CD14-positive monocyte (primary cell): Measurements from ENCODE around the gene DNAJB4. TPM values are rescaled to one million over a fixed set of nuclear protein-coding genes. Genes with fewer than 3 reads are reported as not detected.

Source experiments
- DNase-seq, 3 donors: peaks; one replicate each; pipeline ENCODE4 v3.0.0-alpha.2; 2011 to 2022
- H2AFZ ChIP-seq: 2 replicates; pipeline ENCODE4 v1.6.0; 2012; ENCODE audit warnings: mild to moderate bottlenecking, low read depth, low read length, inconsistent platforms; ENCODE audit not compliant: insufficient read depth, poor library complexity, severe bottlenecking
- H3K27ac ChIP-seq, 2 donors: 1 replicate in 1 of 2; 2 replicates in 1 of 2; pipeline ENCODE4 v1.5.1; 2012 to 2013; ENCODE audit warnings: low read length in 2 of 2, control low read depth in 1 of 2, inconsistent platforms in 1 of 2, low read depth in 1 of 2, mild to moderate bottlenecking in 1 of 2
- H3K27me3 ChIP-seq, 2 donors: one replicate each; pipeline versions ENCODE4 v1.6.0 to v1.6.1; 2011 to 2013; ENCODE audit warnings: low read length in 2 of 2; ENCODE audit not compliant: control insufficient read depth in 2 of 2, insufficient read depth in 2 of 2
- H3K36me3 ChIP-seq, 2 donors: replicated peaks in 1 of 2; 1 replicate in 1 of 2; 2 replicates in 1 of 2; pipeline versions ENCODE4 v1.5.1 to v1.6.1; 2012 to 2013; ENCODE audit warnings: low read length in 2 of 2, control low read depth in 1 of 2, inconsistent platforms in 1 of 2, mild to moderate bottlenecking in 1 of 2; ENCODE audit not compliant: insufficient read depth in 2 of 2, control insufficient read depth in 1 of 2
- H3K4me1 ChIP-seq, 2 donors: 1 replicate in 1 of 2; 2 replicates in 1 of 2; pipeline versions ENCODE4 v1.5.1 to v1.6.1; 2012 to 2013; ENCODE audit warnings: low read length in 2 of 2, control low read depth in 1 of 2, inconsistent platforms in 1 of 2, mild to moderate bottlenecking in 1 of 2, moderate library complexity in 1 of 2; ENCODE audit not compliant: insufficient read depth in 2 of 2, control insufficient read depth in 1 of 2
- H3K4me2 ChIP-seq: replicated peaks from 2 replicates; pipeline ENCODE3; 2012; ENCODE audit warnings: low read length, moderate library complexity, mild to moderate bottlenecking; ENCODE audit not compliant: poor library complexity, severe bottlenecking; ENCODE audit errors: extremely low read depth
- H3K4me3 ChIP-seq, 3 experiments: fragments of 200-600 bp in 1 of 3; sonication (generic) in 1 of 3; replicated peaks in 1 of 3; 1 replicate in 2 of 3; 2 replicates in 1 of 3; pipeline ENCODE4 v1.5.1; 2011 to 2013; ENCODE audit warnings: low read length in 3 of 3, mild to moderate bottlenecking in 3 of 3, control low read depth in 2 of 3, low read depth in 2 of 3, inconsistent platforms in 1 of 3, moderate library complexity in 1 of 3
- H3K79me2 ChIP-seq: 2 replicates; pipeline ENCODE4 v1.6.0; 2012; ENCODE audit warnings: mild to moderate bottlenecking, control low read depth, inconsistent platforms, low read length, moderate library complexity; ENCODE audit not compliant: insufficient read depth
- H3K9ac ChIP-seq: 2 replicates; pipeline ENCODE4 v1.6.0; 2017; ENCODE audit warnings: low read length, mild to moderate bottlenecking; ENCODE audit not compliant: insufficient read depth, poor library complexity, severe bottlenecking
- H3K9me3 ChIP-seq, 2 donors: replicated peaks in 1 of 2; 1 replicate in 1 of 2; 2 replicates in 1 of 2; pipeline versions ENCODE4 v1.5.1 to v1.6.1; 2012 to 2013; ENCODE audit warnings: low read length in 2 of 2, control low read depth in 1 of 2; ENCODE audit not compliant: control insufficient read depth in 1 of 2, insufficient read depth in 1 of 2
- H4K20me1 ChIP-seq: 2 replicates; pipeline ENCODE4 v1.6.0; 2012; ENCODE audit warnings: mild to moderate bottlenecking, low read length, control low read depth, moderate library complexity; ENCODE audit not compliant: insufficient read depth
- H3K27ac Mint-ChIP-seq, 7 donors: one replicate each; pipeline ENCODE4 v1.8.0; 2020; ENCODE audit warnings: mild to moderate bottlenecking in 7 of 7, mixed read lengths in 7 of 7, moderate library complexity in 6 of 7, inconsistent platforms in 2 of 7
- H3K27me3 Mint-ChIP-seq, 3 donors: one replicate each; pipeline ENCODE4 v1.8.0; 2021 to 2022; ENCODE audit warnings: low read depth in 3 of 3, mild to moderate bottlenecking in 3 of 3, mixed read lengths in 3 of 3, moderate library complexity in 3 of 3, inconsistent platforms in 1 of 3
- H3K36me3 Mint-ChIP-seq, 2 donors: one replicate each; pipeline ENCODE4 v1.8.0; 2020; ENCODE audit warnings: mixed read lengths in 2 of 2, inconsistent platforms in 1 of 2, mild to moderate bottlenecking in 1 of 2
- H3K4me1 Mint-ChIP-seq: one replicate; pipeline ENCODE4 v1.8.0; 2020; ENCODE audit warnings: mild to moderate bottlenecking, mixed read lengths
- H3K4me3 Mint-ChIP-seq, 2 donors: one replicate each; pipeline ENCODE4 v1.8.0; 2020; ENCODE audit warnings: mild to moderate bottlenecking in 2 of 2, mixed read lengths in 2 of 2, moderate library complexity in 1 of 2
- H3K9me3 Mint-ChIP-seq, 7 donors: one replicate each; pipeline ENCODE4 v1.8.0; 2020 to 2022; ENCODE audit warnings: mixed read lengths in 7 of 7, mild to moderate bottlenecking in 6 of 7, moderate library complexity in 6 of 7, inconsistent platforms in 2 of 7
- WGBS: methylation state at CpG from one replicate; pipeline ENCODE4 v1.1.5; 2013; ENCODE audit warnings: missing lambda C conversion rate; ENCODE audit not compliant: insufficient coverage; 5-methylcytosine and 5-hydroxymethylcytosine counted together
- intact Hi-C, 2 donors: fragments of 100-400 bp; cut with micrococcal nuclease; formaldehyde crosslinking; loops; one replicate each; pipeline versions ENCODE4 v1.15.0 to v1.15.1; 2023
- polyA plus RNA-seq, 3 donors: library from polyadenylated mRNA; depleted of rRNA in 1 of 3; unstranded in 2 of 3; stranded (reverse) in 1 of 3; fragments of 300-500 nt in 2 of 3; fragments of >200 nt in 1 of 3; fragmentation: Illumina TruSeq in 2 of 3; gene quantifications; 1 replicate in 2 of 3; 2 replicates in 1 of 3; pipeline ENCODE4 v1.2.3, GENCODE V29; 2012 to 2021
- TF ChIP-seq, protein P1 (sequence below): fragments of 200-600 bp; IDR thresholded peaks from one replicate; pipeline ENCODE4 v1.8.0; 2022; ENCODE audit warnings: antibody characterized with exemption, mild to moderate bottlenecking

Gene DNAJB4
- polyA plus RNA-seq, 3 donors: 2.8 to 4.0 (median 3.6) TPM

GRCh38 chr1:78048446-78048845, 43.7 kb downstream of the DNAJB4 start:
- intact Hi-C loops: no loop called here
- H3K27me3 Mint-ChIP-seq: peaks cover 35 to 53% (median 43%) of the 10 kb centered on the region in 3 donors

GRCh38 chr1:78049396-78049795, 44.7 kb downstream of the DNAJB4 start:
- Histone ChIP-seq H3K9me3 (no peaks in the 10 kb centered on the region), H4K20me1 (no peaks in the 10 kb centered on the region), H3K79me2 (no peaks in the 10 kb centered on the region), H2AFZ (no peak overlapping the region), H3K4me1 (peaks cover 9 to 16% of the 10 kb centered on the region in 2 donors), H3K9ac (no peak overlapping the region), H3K4me3 (no peak overlapping the region), H3K27ac (no peak overlapping the region), H3K27me3 (peaks cover 35 to 40% of the 10 kb centered on the region in 2 donors), H3K36me3 (no peaks in the 10 kb centered on the region), H3K4me2 (no peak overlapping the region)
- Mint-ChIP-seq H3K27me3 (peaks cover 33 to 44% (median 34%) of the 10 kb centered on the region in 3 donors), H3K27ac (no peak overlapping the region), H3K4me1 (peaks cover 22% of the 10 kb centered on the region), H3K9me3 (peaks cover 0 to 13% (median 3%) of the 10 kb centered on the region in 7 donors), H3K36me3 (peaks cover 3% of the 10 kb centered on the region in 2 donors), H3K4me3 (no peak overlapping the region)
- TF ChIP-seq, protein P1, sequence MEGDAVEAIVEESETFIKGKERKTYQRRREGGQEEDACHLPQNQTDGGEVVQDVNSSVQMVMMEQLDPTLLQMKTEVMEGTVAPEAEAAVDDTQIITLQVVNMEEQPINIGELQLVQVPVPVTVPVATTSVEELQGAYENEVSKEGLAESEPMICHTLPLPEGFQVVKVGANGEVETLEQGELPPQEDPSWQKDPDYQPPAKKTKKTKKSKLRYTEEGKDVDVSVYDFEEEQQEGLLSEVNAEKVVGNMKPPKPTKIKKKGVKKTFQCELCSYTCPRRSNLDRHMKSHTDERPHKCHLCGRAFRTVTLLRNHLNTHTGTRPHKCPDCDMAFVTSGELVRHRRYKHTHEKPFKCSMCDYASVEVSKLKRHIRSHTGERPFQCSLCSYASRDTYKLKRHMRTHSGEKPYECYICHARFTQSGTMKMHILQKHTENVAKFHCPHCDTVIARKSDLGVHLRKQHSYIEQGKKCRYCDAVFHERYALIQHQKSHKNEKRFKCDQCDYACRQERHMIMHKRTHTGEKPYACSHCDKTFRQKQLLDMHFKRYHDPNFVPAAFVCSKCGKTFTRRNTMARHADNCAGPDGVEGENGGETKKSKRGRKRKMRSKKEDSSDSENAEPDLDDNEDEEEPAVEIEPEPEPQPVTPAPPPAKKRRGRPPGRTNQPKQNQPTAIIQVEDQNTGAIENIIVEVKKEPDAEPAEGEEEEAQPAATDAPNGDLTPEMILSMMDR: no peak
- WGBS: 97% methylated on average over 4 of the region's 4 CpGs
- intact Hi-C loops: no loop called here
- no peak for DNase-seq

More at GRCh38 chr1:78048446-78048845, 43.7 kb downstream of the DNAJB4 start:
- Mint-ChIP-seq H3K27ac (no peak overlapping the region), H3K36me3 (peaks cover 3% of the 10 kb centered on the region in 2 donors), H3K4me1 (peaks cover 22% of the 10 kb centered on the region), H3K9me3 (peaks cover 0 to 13% (median 3%) of the 10 kb centered on the region in 7 donors), H3K4me3 (no peak overlapping the region)
- Histone ChIP-seq H4K20me1 (no peaks in the 10 kb centered on the region), H3K4me1 (peaks cover 9 to 16% of the 10 kb centered on the region in 2 donors), H3K4me2 (no peak overlapping the region), H3K9me3 (no peaks in the 10 kb centered on the region), H3K27me3 (peaks cover 42 to 44% of the 10 kb centered on the region in 2 donors), H2AFZ (no peak overlapping the region), H3K27ac (no peak overlapping the region), H3K9ac (no peak overlapping the region), H3K36me3 (no peaks in the 10 kb centered on the region), H3K79me2 (no peaks in the 10 kb centered on the region), H3K4me3 (no peak overlapping the region)
- no CpG with 5 or more reads among the region's 3 CpGs for WGBS
- TF ChIP-seq, protein P1: no peak
- DNase-seq: no peak
